PFSK-1 (cell line): ENCODE measurements around the gene HNF4A.

Experiments used
- FOXP2 ChIP-seq: optimal IDR thresholded peaks from 2 replicates; pipeline ENCODE3; 2011; ENCODE audit warnings: borderline replicate concordance, control low read depth, inconsistent platforms; ENCODE audit not compliant: insufficient read depth; ENCODE audit errors: extremely low read length, extremely low read depth
- POLR2AphosphoS5 ChIP-seq: IDR thresholded peaks from 2 replicates; pipeline ENCODE4 v1.6.1; 2012; ENCODE audit warnings: low read depth, mild to moderate bottlenecking, control low read depth, low read length, moderate library complexity
- SIN3A ChIP-seq: IDR thresholded peaks from 2 replicates; pipeline ENCODE4 v1.6.1; 2012; ENCODE audit warnings: mild to moderate bottlenecking, low read length, moderate library complexity, borderline replicate concordance; ENCODE audit not compliant: insufficient read depth
- TAF1 ChIP-seq: IDR thresholded peaks from 2 replicates; pipeline ENCODE4 v1.6.1; 2012; ENCODE audit warnings: low read length, control low read depth, borderline replicate concordance; ENCODE audit not compliant: insufficient read depth
- TF ChIP-seq, protein P1 (sequence below), 2 experiments: IDR thresholded peaks; 2 replicates each; pipeline versions ENCODE4 v1.6.1 to v1.8.0; 2011 to 2012; ENCODE audit warnings: low read depth in 2 of 2, low read length in 2 of 2, control low read depth in 1 of 2, inconsistent platforms in 1 of 2, mild to moderate bottlenecking in 1 of 2, moderate library complexity in 1 of 2; ENCODE audit not compliant: insufficient read depth in 1 of 2

DNA sequence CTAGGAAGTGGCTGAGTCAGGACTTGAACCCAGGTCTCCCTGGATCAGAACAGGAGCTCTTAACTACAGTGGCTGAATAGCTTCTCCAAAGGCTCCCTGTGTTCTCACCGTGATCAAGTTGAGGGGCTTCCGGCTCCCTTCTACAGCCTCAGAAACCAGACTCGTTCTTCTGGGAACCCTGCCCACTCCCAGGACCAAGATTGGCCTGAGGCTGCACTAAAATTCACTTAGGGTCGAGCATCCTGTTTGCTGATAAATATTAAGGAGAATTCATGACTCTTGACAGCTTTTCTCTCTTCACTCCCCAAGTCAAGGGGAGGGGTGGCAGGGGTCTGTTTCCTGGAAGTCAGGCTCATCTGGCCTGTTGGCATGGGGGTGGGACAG, 75.6 kb downstream of the HNF4A start:
- TF ChIP-seq POLR2AphosphoS5 (no peak), TAF1 (no peak), SIN3A (no peak), FOXP2 (no peak)
- TF ChIP-seq, protein P1, sequence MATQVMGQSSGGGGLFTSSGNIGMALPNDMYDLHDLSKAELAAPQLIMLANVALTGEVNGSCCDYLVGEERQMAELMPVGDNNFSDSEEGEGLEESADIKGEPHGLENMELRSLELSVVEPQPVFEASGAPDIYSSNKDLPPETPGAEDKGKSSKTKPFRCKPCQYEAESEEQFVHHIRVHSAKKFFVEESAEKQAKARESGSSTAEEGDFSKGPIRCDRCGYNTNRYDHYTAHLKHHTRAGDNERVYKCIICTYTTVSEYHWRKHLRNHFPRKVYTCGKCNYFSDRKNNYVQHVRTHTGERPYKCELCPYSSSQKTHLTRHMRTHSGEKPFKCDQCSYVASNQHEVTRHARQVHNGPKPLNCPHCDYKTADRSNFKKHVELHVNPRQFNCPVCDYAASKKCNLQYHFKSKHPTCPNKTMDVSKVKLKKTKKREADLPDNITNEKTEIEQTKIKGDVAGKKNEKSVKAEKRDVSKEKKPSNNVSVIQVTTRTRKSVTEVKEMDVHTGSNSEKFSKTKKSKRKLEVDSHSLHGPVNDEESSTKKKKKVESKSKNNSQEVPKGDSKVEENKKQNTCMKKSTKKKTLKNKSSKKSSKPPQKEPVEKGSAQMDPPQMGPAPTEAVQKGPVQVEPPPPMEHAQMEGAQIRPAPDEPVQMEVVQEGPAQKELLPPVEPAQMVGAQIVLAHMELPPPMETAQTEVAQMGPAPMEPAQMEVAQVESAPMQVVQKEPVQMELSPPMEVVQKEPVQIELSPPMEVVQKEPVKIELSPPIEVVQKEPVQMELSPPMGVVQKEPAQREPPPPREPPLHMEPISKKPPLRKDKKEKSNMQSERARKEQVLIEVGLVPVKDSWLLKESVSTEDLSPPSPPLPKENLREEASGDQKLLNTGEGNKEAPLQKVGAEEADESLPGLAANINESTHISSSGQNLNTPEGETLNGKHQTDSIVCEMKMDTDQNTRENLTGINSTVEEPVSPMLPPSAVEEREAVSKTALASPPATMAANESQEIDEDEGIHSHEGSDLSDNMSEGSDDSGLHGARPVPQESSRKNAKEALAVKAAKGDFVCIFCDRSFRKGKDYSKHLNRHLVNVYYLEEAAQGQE (IDR thresholded peaks at IDR 0.05; ENCODE audit: insufficient read depth in 1 of 2, low read depth in 2 of 2, low read length in 2 of 2), result no peak
